HG03097 (cell line): ENCODE data around the gene GAST.
"Not testable (repeated sequence)": the region's sequence is repeated elsewhere in the genome, so short reads cannot be mapped to it uniquely, and the experiment has no call there.

ENCODE experiments used
- ATAC-seq: cut with Tn5 transposase; IDR thresholded peaks from one replicate; pipeline ENCODE4 v1.9.1; 2021; ENCODE audit not compliant: unreplicated experiment, low FRiP score

GAST gene

GRCh38 chr17:41682631-41683030 is 29.5 kb upstream of the GAST start:
- ATAC-seq: no peak

- no peak for ATAC-seq
These were observed 28.6 kb upstream of the GAST start for GRCh38 chr17:41683441-41684007.

GRCh38 chr17:41684035-41684434 is 28.1 kb upstream of the GAST start:
- no peak for ATAC-seq

GRCh38 chr17:41685753-41686152 is 26.4 kb upstream of the GAST start:
- ATAC-seq: not testable (repeated sequence)

- no peak for ATAC-seq
These were observed 25.9 kb upstream of the GAST start for GRCh38 chr17:41686281-41686680.

GRCh38 chr17:41687828-41688640 is 24.1 kb upstream of the GAST start:
- no peak for ATAC-seq

- peak; percentile 79 for ATAC-seq
These were observed 23.3 kb upstream of the GAST start, which contains the start of gene EIF1 for GRCh38 chr17:41688641-41689496. Gene EIF1 (plus strand): TSS chr17:41688885. CDS start chr17:41689039, 154 bp downstream.

- no peak for ATAC-seq
These were observed 22.4 kb upstream of the GAST start for GRCh38 chr17:41689497-41690299.

- no peak for ATAC-seq
These were observed 21.6 kb upstream of the GAST start for GRCh38 chr17:41690497-41690896.

GRCh38 chr17:41691031-41691777 is 20.9 kb upstream of the GAST start:
- no peak for ATAC-seq

- no peak for ATAC-seq
These were observed 19.2 kb upstream of the GAST start for GRCh38 chr17:41692722-41693521.

GRCh38 chr17:41695134-41695661 is 16.9 kb upstream of the GAST start:
- ATAC-seq: no peak

GRCh38 chr17:41695954-41696757 is 16.0 kb upstream of the GAST start:
- ATAC-seq: no peak

GRCh38 chr17:41697122-41697962 is 14.8 kb upstream of the GAST start:
- no peak for ATAC-seq

GRCh38 chr17:41700843-41701242 is 11.3 kb upstream of the GAST start:
- ATAC-seq: not testable (repeated sequence)

GRCh38 chr17:41702712-41703111 is 9.4 kb upstream of the GAST start:
- ATAC-seq: no peak
